HAP-1 (cell line): ENCODE data around the gene SUSD3.

Source experiments
- DNase-seq, 2 experiments: peaks; one replicate each; pipeline ENCODE4 v3.0.0-alpha.2; 2016 to 2020; ENCODE audit warnings: low spot score in 2 of 2
- H3K27me3 ChIP-seq: fragments of 250-450 bp; sonication (Bioruptor Pico); 2 replicates; pipeline ENCODE4 v1.5.1; 2020; ENCODE audit warnings: low read depth, mild to moderate bottlenecking, moderate library complexity
- H3K36me3 ChIP-seq: fragments of 250-450 bp; sonication (Bioruptor Pico); replicated peaks from 2 replicates; pipeline ENCODE4 v1.5.1; 2020; ENCODE audit warnings: mild to moderate bottlenecking
- H3K4me1 ChIP-seq: fragments of 250-450 bp; sonication (Bioruptor Pico); 2 replicates; pipeline ENCODE4 v1.5.1; 2020; ENCODE audit warnings: mild to moderate bottlenecking
- H3K4me3 ChIP-seq: fragments of 250-450 bp; sonication (Bioruptor Pico); 2 replicates; pipeline ENCODE4 v1.5.1; 2020; ENCODE audit warnings: mild to moderate bottlenecking, moderate library complexity
- H3K9me3 ChIP-seq: fragments of 250-450 bp; sonication (Bioruptor Pico); 2 replicates; pipeline ENCODE4 v1.5.1; 2020; ENCODE audit warnings: mild to moderate bottlenecking, moderate library complexity
- in situ Hi-C: fragments of 300-500 bp; cut with MboI; formaldehyde crosslinking; loops from 3 replicates; pipeline ENCODE4 v1.14.3; 2020; ENCODE audit warnings: low sequenced_read_pairs, inconsistent platforms, mixed read lengths

The SUSD3 gene

GRCh38 chr9:93035821-93036351, 22.6 kb upstream of the SUSD3 start:
- in situ Hi-C loops: no loop called here
- no peak for DNase-seq
- no peaks in the 10 kb centered on the region for H3K27me3 ChIP-seq

GRCh38 chr9:93036887-93037475, 21.5 kb upstream of the SUSD3 start:
- in situ Hi-C loops: no loop called here
- no peak for DNase-seq

More at GRCh38 chr9:93035821-93036351, 22.6 kb upstream of the SUSD3 start:
- no peak overlapping the region for H3K4me3 ChIP-seq
- H3K9me3 ChIP-seq: no peaks in the 10 kb centered on the region
- no peaks in the 10 kb centered on the region for H3K36me3 ChIP-seq
- no peaks in the 10 kb centered on the region for H3K4me1 ChIP-seq

GRCh38 chr9:93037476-93037971, 21.0 kb upstream of the SUSD3 start:
- Histone ChIP-seq H3K4me3 (no peak overlapping the region), H3K4me1 (no peaks in the 10 kb centered on the region), H3K36me3 (no peaks in the 10 kb centered on the region), H3K27me3 (no peaks in the 10 kb centered on the region), H3K9me3 (no peaks in the 10 kb centered on the region)
- in situ Hi-C loops: no loop called here
- no peak for DNase-seq

More at GRCh38 chr9:93036887-93037475, 21.5 kb upstream of the SUSD3 start:
- Histone ChIP-seq H3K9me3 (no peaks in the 10 kb centered on the region), H3K27me3 (no peaks in the 10 kb centered on the region), H3K36me3 (no peaks in the 10 kb centered on the region), H3K4me1 (no peaks in the 10 kb centered on the region), H3K4me3 (no peak overlapping the region)

GRCh38 chr9:93038918-93039317, 19.6 kb upstream of the SUSD3 start:
- in situ Hi-C loops: no loop called here
- Histone ChIP-seq H3K4me1 (no peaks in the 10 kb centered on the region), H3K27me3 (no peaks in the 10 kb centered on the region), H3K9me3 (no peaks in the 10 kb centered on the region), H3K36me3 (no peaks in the 10 kb centered on the region), H3K4me3 (no peak overlapping the region)
- no peak for DNase-seq

- no peak for DNase-seq
- Histone ChIP-seq H3K9me3 (no peaks in the 10 kb centered on the region), H3K4me3 (no peak overlapping the region), H3K27me3 (no peaks in the 10 kb centered on the region), H3K4me1 (no peaks in the 10 kb centered on the region), H3K36me3 (no peaks in the 10 kb centered on the region)
- in situ Hi-C loops: no loop called here
These were observed 19.0 kb upstream of the SUSD3 start for GRCh38 chr9:93039456-93039855.

- H3K4me1 ChIP-seq: no peaks in the 10 kb centered on the region
- H3K27me3 ChIP-seq: no peaks in the 10 kb centered on the region
- H3K4me3 ChIP-seq: no peak overlapping the region
- in situ Hi-C loops: no loop called here
- H3K36me3 ChIP-seq: no peaks in the 10 kb centered on the region
- no peak for DNase-seq
- no peaks in the 10 kb centered on the region for H3K9me3 ChIP-seq
These were observed 18.5 kb upstream of the SUSD3 start for GRCh38 chr9:93039976-93040375.

- no peak for DNase-seq
- no peaks in the 10 kb centered on the region for H3K27me3 ChIP-seq
- in situ Hi-C loops: no loop called here
These were observed 18.1 kb upstream of the SUSD3 start for GRCh38 chr9:93040409-93040808.

GRCh38 chr9:93041108-93041802, 17.2 kb upstream of the SUSD3 start:
- Histone ChIP-seq H3K36me3 (no peaks in the 10 kb centered on the region), H3K27me3 (no peaks in the 10 kb centered on the region), H3K4me3 (no peak overlapping the region), H3K4me1 (no peaks in the 10 kb centered on the region), H3K9me3 (no peaks in the 10 kb centered on the region)
- DNase-seq: peak in 1 of 2 experiments; percentile 22
- in situ Hi-C loops: no loop called here

More at GRCh38 chr9:93040409-93040808, 18.1 kb upstream of the SUSD3 start:
- no peaks in the 10 kb centered on the region for H3K9me3 ChIP-seq
- no peaks in the 10 kb centered on the region for H3K36me3 ChIP-seq
- H3K4me3 ChIP-seq: no peak overlapping the region
- no peaks in the 10 kb centered on the region for H3K4me1 ChIP-seq

- H3K9me3 ChIP-seq: no peaks in the 10 kb centered on the region
- in situ Hi-C loops: no loop called here
- no peak for DNase-seq
These were observed 15.4 kb upstream of the SUSD3 start for GRCh38 chr9:93043122-93043521.

GRCh38 chr9:93045521-93045920, 13.0 kb upstream of the SUSD3 start:
- Histone ChIP-seq H3K36me3 (no peaks in the 10 kb centered on the region), H3K9me3 (no peaks in the 10 kb centered on the region), H3K4me1 (no peaks in the 10 kb centered on the region), H3K4me3 (no peak overlapping the region), H3K27me3 (no peaks in the 10 kb centered on the region)
- DNase-seq: no peak
- in situ Hi-C loops: no loop called here

More at GRCh38 chr9:93043122-93043521, 15.4 kb upstream of the SUSD3 start:
- Histone ChIP-seq H3K4me1 (no peaks in the 10 kb centered on the region), H3K4me3 (no peak overlapping the region), H3K36me3 (no peaks in the 10 kb centered on the region), H3K27me3 (no peaks in the 10 kb centered on the region)

- DNase-seq: no peak
- Histone ChIP-seq H3K27me3 (no peaks in the 10 kb centered on the region), H3K36me3 (no peaks in the 10 kb centered on the region), H3K9me3 (no peaks in the 10 kb centered on the region), H3K4me3 (no peak overlapping the region), H3K4me1 (no peaks in the 10 kb centered on the region)
- in situ Hi-C loops: no loop called here
These were observed 9.7 kb upstream of the SUSD3 start for GRCh38 chr9:93048566-93049448.

GRCh38 chr9:93049491-93049890, 9.0 kb upstream of the SUSD3 start:
- in situ Hi-C loops: no loop called here
- Histone ChIP-seq H3K27me3 (no peaks in the 10 kb centered on the region), H3K36me3 (no peaks in the 10 kb centered on the region), H3K4me1 (no peaks in the 10 kb centered on the region), H3K4me3 (no peak overlapping the region), H3K9me3 (no peaks in the 10 kb centered on the region)
- no peak for DNase-seq

GRCh38 chr9:93050231-93050630, 8.3 kb upstream of the SUSD3 start:
- no peak for DNase-seq
- H3K4me1 ChIP-seq: no peaks in the 10 kb centered on the region
- no peak overlapping the region for H3K4me3 ChIP-seq
- in situ Hi-C loops: no loop called here
- no peaks in the 10 kb centered on the region for H3K9me3 ChIP-seq
- H3K27me3 ChIP-seq: no peaks in the 10 kb centered on the region
- H3K36me3 ChIP-seq: no peaks in the 10 kb centered on the region
